Occipital lobe (tissue), 3 donors: ENCODE results near the gene ACOT11. TPM values are rescaled to one million over a fixed set of nuclear protein-coding genes. Genes with fewer than 3 reads are reported as not detected.

Experiments
- DNase-seq: peaks from one replicate; lab custom pipeline; 2025; lab: John Stamatoyannopoulos, UW
- small RNA-seq: library from RNA; depleted of rRNA; stranded (forward); fragments of <200 nt; gene quantifications from one replicate; pipeline ENCODE3, GENCODE V24; 2014
- total RNA-seq: library from RNA; depleted of rRNA; stranded (reverse); fragments of >200 nt; gene quantifications from one replicate; pipeline ENCODE4 v1.2.3, GENCODE V29; 2014

Gene ACOT11
- total RNA-seq, 1 donor from 2014 or later: 1.9 TPM

GRCh38 chr1:54645806-54646676, 98.0 kb downstream of the ACOT11 start:
- no peak for DNase-seq

DNA sequence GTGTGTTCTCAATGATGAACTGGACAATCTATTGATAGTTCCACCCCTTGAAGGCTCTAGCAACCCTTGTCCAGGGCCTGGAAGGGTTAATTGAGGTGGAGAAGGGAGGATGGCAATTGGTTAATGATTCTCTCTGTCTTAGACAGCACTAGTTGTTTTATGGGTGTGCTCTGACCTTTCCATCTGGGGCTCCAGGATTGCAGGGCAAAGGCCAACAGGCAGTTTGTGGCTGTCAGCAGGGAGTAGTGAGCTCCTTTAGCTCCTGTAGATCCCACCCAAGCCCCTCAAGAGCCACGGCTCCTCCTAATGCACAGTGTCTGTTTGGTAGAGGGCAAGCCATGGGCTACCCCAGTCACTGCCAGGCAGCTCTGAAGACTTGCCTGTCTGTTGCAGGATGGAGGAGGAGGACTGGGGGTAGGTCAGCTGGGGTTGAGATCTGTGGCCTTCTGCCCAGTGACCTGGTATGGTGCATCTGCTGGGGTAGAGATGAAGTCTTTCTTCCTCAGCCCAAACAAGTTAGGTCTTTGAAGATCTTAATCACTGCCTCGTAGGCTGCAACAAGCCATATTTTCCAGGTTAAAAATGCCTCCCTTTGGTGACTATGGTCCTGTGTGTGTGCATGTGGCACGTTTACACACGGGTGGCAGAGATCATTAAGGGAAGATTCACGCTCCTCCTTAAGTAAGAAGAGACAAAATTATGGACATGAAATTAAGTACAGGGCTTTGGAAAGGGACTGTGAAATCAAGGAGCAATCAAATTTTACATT, 101.3 kb downstream of the ACOT11 start:
- no peak for DNase-seq

DNA sequence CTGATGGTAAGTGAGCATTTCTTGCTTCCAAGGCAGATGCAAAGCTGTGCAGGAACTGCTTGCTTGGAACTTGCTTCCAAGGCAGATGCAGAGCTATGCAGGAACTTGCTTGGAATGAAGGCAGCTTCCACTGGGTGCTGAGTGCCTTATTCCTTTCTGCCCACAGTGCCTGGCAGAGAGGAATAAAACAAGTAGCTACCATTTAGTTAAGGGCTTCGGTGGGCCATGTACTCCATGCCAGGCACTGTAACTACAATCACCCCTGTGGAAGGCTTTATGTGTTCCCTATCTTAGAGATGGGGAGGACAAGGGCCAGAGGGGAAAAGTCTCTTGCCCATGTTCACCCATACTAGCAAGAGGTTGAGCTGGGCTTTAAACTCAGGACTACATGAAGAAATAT, 101.9 kb downstream of the ACOT11 start:
- DNase-seq: no peak

GRCh38 chr1:54650417-54650816, 102.4 kb downstream of the ACOT11 start:
- no peak for DNase-seq

DNA sequence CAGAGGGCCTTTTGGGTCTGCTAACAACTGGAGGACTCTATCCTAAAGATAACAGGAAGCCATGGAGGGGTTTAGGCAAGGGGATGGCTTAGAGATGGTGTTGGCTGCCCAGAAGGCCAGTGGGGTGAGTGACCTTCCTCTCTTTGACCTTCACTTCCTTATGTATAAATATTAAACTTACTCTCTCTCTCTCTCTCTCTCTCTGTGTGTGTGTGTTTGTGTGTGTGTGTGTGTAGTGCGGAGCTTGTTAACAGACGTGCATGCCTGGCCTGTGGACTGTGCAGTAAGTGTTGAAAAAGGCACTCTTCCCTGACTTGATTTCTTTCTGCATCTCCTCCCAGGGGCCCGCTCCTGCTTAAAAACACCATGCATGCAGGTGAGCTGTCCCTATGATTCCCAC, 103.6 kb downstream of the ACOT11 start:
- no peak for DNase-seq

- no peak for DNase-seq
These were observed 104.1 kb downstream of the ACOT11 start for GRCh38 chr1:54652168-54652567.

- no peak for DNase-seq
These were observed 105.0 kb downstream of the ACOT11 start for GRCh38 chr1:54653036-54653435.

DNA sequence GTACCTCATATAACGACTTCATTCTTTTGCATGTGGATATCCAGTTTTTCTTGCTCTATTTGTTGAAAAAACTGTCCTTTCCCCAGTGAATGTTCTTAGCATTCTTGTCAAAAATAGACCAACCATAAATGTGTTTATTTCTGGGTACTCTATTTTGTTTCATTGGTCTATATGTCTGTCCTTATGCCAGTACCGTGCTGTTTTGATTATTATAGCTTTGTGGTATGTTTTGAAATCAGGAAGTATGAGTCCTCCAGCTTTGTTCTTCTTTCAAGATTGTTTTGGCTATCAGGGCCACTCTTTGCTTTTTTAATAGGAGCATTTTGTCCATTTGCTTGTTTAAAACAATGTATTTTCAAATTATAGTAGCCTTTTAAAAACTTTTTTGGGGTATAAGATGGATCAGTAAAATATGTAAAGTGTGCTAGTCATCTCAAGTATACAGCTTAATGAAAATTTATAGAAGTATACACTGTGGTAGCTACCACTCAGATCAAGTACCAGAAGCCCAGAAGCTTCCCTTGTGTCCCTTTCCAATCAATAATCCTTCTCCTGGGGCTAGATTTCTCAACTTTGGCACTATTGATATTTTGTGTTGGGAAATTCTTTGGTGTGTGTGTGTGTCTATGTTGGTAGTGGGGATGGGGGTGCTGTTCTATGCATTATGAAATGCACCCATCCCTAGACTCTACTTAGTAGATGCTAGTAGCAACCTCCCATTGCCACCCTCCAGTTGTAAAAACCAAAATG, 110.3 kb downstream of the ACOT11 start:
- no peak for DNase-seq

Small RNAs within 50 kb of the gene (small RNA-seq; reads per million reads assigned to genes)
- gene AC099796.2: not detected

Other genes with a start within 250 kb of the ACOT11 start
- 46.8 TPM for gene SSBP3, start 141.8 kb upstream of the ACOT11 start, total RNA-seq
- not detected for gene FAM151A, start 75.3 kb downstream of the ACOT11 start, total RNA-seq
- gene MROH7, start 93.6 kb downstream of the ACOT11 start, total RNA-seq: 1.4 TPM
- 20.6 TPM for gene TTC4, start 167.6 kb downstream of the ACOT11 start, total RNA-seq
- gene PARS2, start 216.3 kb downstream of the ACOT11 start, total RNA-seq: 3.7 TPM